Cardiac ventricle fibroblast (primary cell): ENCODE results near the gene SLC23A3. TPM values are rescaled to one million over a fixed set of nuclear protein-coding genes. Genes with fewer than 3 reads are reported as not detected.

Experiments
- total RNA-seq: library from RNA; depleted of rRNA; stranded (reverse); fragments of >200 nt; gene quantifications from 2 replicates; pipeline ENCODE4 v1.2.3, GENCODE V29; 2015

Gene SLC23A3
- total RNA-seq, result 0.25 and 0.44 TPM in 2 replicates

GRCh38 chr2:219169930-219170654, at the start of gene SLC23A3:
Gene SLC23A3, minus strand, starts transcription at chr2:219170029. Its CDS starts 45 bp downstream, at chr2:219169984.

GRCh38 chr2:219218732-219219701, 49.2 kb upstream of the SLC23A3 start, which contains the start of gene ABCB6:
Gene ABCB6, minus strand, starts transcription at chr2:219218958. Its CDS starts 285 bp downstream, at chr2:219218673.

GRCh38 chr2:219206328-219207133, 36.7 kb upstream of the SLC23A3 start, which contains the start of gene ZFAND2B:
Gene ZFAND2B, plus strand, starts transcription at chr2:219206782. Its CDS starts 206 bp downstream, at chr2:219206988.

GRCh38 chr2:219177552-219178376, 7.9 kb upstream of the SLC23A3 start, which contains the start of gene RETREG2:
Gene RETREG2, plus strand, starts transcription at chr2:219178275. Its CDS starts 78 bp downstream, at chr2:219178353.

DNA sequence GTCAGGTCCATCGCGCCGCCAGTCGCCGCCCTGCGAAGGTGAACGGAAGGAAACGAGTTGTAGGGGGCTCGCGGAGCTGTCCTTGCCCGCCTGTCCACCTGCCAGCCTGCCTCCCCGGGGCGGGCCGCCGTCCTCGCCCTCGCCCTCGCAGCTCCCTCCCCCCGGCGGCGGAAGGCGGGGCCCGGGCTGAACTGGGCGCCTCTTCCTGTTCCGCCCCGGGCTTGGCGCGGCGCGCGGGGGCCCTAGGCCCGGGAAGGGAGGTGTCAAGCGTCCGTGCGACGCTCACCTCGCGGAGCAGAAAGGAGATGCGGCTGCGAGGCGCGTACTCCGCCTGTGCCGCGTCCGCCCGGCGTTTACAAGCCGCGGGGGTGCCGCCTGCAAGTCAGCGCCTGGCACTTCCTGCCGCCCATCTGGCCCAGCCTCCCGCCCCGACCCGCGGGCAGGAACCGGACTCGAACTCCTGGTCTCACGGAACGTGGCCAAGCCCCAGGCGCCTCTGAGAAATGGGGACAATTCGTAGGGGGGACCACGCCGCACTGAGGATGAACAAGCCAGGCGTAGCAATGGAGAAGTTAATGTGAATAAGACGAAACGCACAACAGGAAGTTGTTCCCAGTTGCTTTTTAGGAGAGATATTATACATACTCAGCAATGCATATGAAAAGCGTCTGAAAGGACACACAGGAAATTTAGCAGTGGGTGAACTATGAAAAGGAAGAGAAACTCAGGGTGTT, 7.2 kb upstream of the SLC23A3 start, which contains the start of gene CNPPD1:
CNPPD1 (minus strand) TSS at position 108 of the 734 bp plus-strand sequence; CDS start at position 11, 97 bp downstream.

DNA sequence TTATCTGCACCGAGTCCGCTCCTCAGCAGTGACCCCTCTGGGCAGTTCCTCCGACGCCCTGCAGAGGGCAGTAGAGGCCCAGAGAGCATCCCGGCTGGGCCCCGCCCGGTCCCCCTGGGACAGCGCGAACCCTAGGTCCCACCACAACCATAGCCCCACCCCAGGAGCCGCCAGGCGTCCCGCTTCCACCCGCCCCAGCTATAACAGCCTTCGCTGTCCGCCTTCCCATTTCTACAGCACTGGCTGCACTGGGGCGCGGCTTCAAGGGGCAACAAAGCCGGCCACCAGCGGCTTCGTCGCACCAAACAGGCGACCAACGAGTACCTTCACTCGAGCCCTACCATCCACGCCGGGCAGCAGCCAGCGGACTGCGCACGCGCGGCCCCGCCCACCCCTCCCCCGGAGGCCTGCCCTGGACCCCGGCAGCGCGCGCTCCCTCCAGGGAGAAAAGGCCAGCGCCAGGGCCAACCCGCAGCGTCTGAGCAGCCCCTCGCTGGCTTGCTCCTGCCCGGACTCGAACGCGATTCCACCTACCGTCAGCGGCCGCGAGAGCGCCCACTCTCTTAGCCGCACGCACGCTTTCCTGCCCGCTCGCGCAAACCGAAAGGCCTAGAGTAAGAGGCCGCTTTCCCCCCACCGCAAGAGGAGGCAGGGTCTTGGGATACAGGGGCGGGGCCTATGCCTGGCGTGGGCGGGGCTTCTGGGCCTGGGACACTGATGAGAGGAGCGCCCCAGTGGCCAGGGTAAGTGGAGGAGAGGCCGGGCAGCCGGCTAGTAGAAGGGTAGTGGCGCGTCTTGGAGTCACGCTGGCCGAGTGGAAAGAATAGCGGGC, 9.4 kb downstream of the SLC23A3 start, which contains the start of gene NHEJ1:
NHEJ1 (minus strand) TSS at position 630 of the 832 bp plus-strand sequence. CDS start 2,453 bp downstream, outside the sequence.

Other genes with a start within 250 kb of the SLC23A3 start
- gene CDK5R2, start 210.4 kb downstream of the SLC23A3 start, total RNA-seq, result 0.06 TPM in 1 of 2 replicates, not detected in the other
- not detected in 2 replicates for gene FEV, start 184.8 kb downstream of the SLC23A3 start, total RNA-seq
- not detected in 2 replicates for gene CRYBA2, start 176.6 kb downstream of the SLC23A3 start, total RNA-seq
- gene CFAP65, start 128.5 kb downstream of the SLC23A3 start, total RNA-seq, result 0.34 TPM in 1 of 2 replicates, not detected in the other
- gene IHH, start 109.1 kb downstream of the SLC23A3 start, total RNA-seq, result not detected in 2 replicates
- 13.4 and 15.8 TPM in 2 replicates for gene NHEJ1, start 9.2 kb downstream of the SLC23A3 start, total RNA-seq
- 20.8 and 32.6 TPM in 2 replicates for gene CNPPD1, start 6.9 kb upstream of the SLC23A3 start, total RNA-seq
- 43.9 and 47.7 TPM in 2 replicates for gene RETREG2, start 8.2 kb upstream of the SLC23A3 start, total RNA-seq
- 16.8 and 34.2 TPM in 2 replicates for gene ZFAND2B, start 36.8 kb upstream of the SLC23A3 start, total RNA-seq
- gene ABCB6, start 48.9 kb upstream of the SLC23A3 start, total RNA-seq, result 28.4 and 29.5 TPM in 2 replicates
- gene ATG9A, start 59.6 kb upstream of the SLC23A3 start, total RNA-seq, result 70.1 and 72.7 TPM in 2 replicates
- gene ANKZF1, start 59.8 kb upstream of the SLC23A3 start, total RNA-seq, result 24.7 and 30.6 TPM in 2 replicates
- gene GLB1L, start 75.4 kb upstream of the SLC23A3 start, total RNA-seq, result 7.0 and 12.2 TPM in 2 replicates
- 16.2 and 20.2 TPM in 2 replicates for gene STK16, start 75.5 kb upstream of the SLC23A3 start, total RNA-seq
- gene TUBA4B, start 83.2 kb upstream of the SLC23A3 start, total RNA-seq, result not detected in 2 replicates
- gene TUBA4A, start 83.9 kb upstream of the SLC23A3 start, total RNA-seq, result 13.4 and 26.5 TPM in 2 replicates
- gene DNAJB2, start 109.3 kb upstream of the SLC23A3 start, total RNA-seq, result 33.6 and 35.5 TPM in 2 replicates
- 1.6 and 4.1 TPM in 2 replicates for gene PTPRN, start 139.4 kb upstream of the SLC23A3 start, total RNA-seq
- not detected in 2 replicates for gene RESP18, start 162.7 kb upstream of the SLC23A3 start, total RNA-seq
- 61.1 and 86.0 TPM in 2 replicates for gene DNPEP, start 217.9 kb upstream of the SLC23A3 start, total RNA-seq
- gene DES, start 248.3 kb upstream of the SLC23A3 start, total RNA-seq, result 3.2 and 7.0 TPM in 2 replicates